Measurements from ENCODE around the gene MICU1. TPM values are rescaled to one million over a fixed set of nuclear protein-coding genes. Genes with fewer than 3 reads are reported as not detected.

The MICU1 gene
- total RNA-seq, 1 experiment from 2014 or later: 46.9 TPM

DNA sequence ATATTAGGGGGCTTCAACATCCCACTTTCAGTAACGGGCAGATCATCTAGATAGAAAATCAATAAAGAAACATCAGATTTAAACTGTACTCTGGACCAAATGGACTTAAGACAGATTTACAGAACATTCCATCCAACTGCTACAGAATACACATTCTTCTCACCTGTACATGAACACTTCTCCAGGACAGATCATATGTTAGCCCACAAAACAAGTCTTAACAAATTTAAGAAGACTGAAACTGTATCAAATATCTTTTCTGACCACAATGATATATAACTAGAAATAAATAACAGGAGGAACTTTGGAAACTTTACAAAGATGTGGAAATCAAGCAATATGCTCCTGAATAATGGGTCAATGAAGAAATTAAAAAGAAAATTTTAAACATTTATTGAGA is 86.7 kb downstream of the MICU1 start:
- in situ Hi-C loops (cut with HindIII; ENCODE audit: low pct_unique_long_range_greater_than_20kb, low sequenced_read_pairs): no loop called here
- intact Hi-C loops (cut with micrococcal nuclease; ENCODE audit: unreplicated experiment): no loop called here
- DNase-seq (ENCODE audit: low read depth, low spot score): no peak
- POLR2A ChIA-PET: no interaction called here
- no TSS peak for BruUV-seq (replicated peaks)
- CTCF ChIA-PET: no interaction called here
- Histone ChIP-seq H3K27ac (ENCODE audit: low read length) (no peak overlapping the region), H3K4me1 (ENCODE audit: control insufficient read depth, insufficient read depth, low read length) (no peaks in the 10 kb centered on the region), H3K36me3 (ENCODE audit: control insufficient read depth, insufficient read depth, low read length) (no peaks in the 10 kb centered on the region), H3K4me3 (ENCODE audit: low read depth in 2 of 2, low read length in 2 of 2) (no peak overlapping the region), H3K9me3 (ENCODE audit: control insufficient read depth, insufficient read depth, low read depth, low read length) (no peaks in the 10 kb centered on the region; the same call in 1 of the 2 replicates), H3K27me3 (ENCODE audit: control insufficient read depth, insufficient read depth, low read length) (no peaks in the 10 kb centered on the region)
- ATAC-seq: no peak
- TF ChIP-seq, protein P1, sequence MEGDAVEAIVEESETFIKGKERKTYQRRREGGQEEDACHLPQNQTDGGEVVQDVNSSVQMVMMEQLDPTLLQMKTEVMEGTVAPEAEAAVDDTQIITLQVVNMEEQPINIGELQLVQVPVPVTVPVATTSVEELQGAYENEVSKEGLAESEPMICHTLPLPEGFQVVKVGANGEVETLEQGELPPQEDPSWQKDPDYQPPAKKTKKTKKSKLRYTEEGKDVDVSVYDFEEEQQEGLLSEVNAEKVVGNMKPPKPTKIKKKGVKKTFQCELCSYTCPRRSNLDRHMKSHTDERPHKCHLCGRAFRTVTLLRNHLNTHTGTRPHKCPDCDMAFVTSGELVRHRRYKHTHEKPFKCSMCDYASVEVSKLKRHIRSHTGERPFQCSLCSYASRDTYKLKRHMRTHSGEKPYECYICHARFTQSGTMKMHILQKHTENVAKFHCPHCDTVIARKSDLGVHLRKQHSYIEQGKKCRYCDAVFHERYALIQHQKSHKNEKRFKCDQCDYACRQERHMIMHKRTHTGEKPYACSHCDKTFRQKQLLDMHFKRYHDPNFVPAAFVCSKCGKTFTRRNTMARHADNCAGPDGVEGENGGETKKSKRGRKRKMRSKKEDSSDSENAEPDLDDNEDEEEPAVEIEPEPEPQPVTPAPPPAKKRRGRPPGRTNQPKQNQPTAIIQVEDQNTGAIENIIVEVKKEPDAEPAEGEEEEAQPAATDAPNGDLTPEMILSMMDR (IDR thresholded peaks at IDR 0.05): no peak
- TF ChIP-seq SIN3A (IDR thresholded peaks at IDR 0.05; ENCODE audit: borderline replicate concordance, insufficient read depth, low read depth, low read length) (no peak), TCF7L2 (IDR thresholded peaks at IDR 0.05; ENCODE audit: low read depth, low read length) (no peak), POLR2AphosphoS5 (IDR thresholded peaks at IDR 0.05; ENCODE audit: low read depth, low read length) (no peak)
- TF ChIP-seq, protein P2, sequence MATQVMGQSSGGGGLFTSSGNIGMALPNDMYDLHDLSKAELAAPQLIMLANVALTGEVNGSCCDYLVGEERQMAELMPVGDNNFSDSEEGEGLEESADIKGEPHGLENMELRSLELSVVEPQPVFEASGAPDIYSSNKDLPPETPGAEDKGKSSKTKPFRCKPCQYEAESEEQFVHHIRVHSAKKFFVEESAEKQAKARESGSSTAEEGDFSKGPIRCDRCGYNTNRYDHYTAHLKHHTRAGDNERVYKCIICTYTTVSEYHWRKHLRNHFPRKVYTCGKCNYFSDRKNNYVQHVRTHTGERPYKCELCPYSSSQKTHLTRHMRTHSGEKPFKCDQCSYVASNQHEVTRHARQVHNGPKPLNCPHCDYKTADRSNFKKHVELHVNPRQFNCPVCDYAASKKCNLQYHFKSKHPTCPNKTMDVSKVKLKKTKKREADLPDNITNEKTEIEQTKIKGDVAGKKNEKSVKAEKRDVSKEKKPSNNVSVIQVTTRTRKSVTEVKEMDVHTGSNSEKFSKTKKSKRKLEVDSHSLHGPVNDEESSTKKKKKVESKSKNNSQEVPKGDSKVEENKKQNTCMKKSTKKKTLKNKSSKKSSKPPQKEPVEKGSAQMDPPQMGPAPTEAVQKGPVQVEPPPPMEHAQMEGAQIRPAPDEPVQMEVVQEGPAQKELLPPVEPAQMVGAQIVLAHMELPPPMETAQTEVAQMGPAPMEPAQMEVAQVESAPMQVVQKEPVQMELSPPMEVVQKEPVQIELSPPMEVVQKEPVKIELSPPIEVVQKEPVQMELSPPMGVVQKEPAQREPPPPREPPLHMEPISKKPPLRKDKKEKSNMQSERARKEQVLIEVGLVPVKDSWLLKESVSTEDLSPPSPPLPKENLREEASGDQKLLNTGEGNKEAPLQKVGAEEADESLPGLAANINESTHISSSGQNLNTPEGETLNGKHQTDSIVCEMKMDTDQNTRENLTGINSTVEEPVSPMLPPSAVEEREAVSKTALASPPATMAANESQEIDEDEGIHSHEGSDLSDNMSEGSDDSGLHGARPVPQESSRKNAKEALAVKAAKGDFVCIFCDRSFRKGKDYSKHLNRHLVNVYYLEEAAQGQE (IDR thresholded peaks at IDR 0.05; ENCODE audit: insufficient read depth in 1 of 2, low read depth in 2 of 2, low read length in 1 of 2): no peak

DNA sequence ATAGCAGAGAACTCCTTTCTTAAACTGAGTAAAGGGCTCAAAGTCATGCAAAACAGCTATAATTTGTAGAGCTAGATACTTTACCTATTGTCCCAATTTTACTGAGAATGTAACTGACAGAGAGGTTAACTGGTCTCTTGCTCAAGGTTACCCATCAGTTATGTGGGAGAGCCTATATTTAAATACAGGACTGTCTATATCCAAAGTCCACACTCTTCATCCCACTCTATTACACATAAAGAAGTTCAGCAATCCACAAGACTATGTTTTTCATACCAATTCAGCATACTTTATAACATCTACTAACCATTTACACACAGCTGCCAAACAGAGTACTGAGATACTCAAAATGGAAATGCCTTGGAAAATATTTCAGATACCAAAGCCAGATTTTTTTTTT is 100.2 kb downstream of the MICU1 start:
- ATAC-seq (peak; percentile 42; the same call in 1 of the 2 replicates), DNase-seq (ENCODE audit: low read depth, low spot score) (no peak)
- Histone ChIP-seq H3K36me3 (ENCODE audit: control insufficient read depth, insufficient read depth, low read length) (no peaks in the 10 kb centered on the region), H3K27me3 (ENCODE audit: control insufficient read depth, insufficient read depth, low read length) (no peaks in the 10 kb centered on the region), H3K4me1 (ENCODE audit: control insufficient read depth, insufficient read depth, low read length) (0 out of 2 replicates have a peak, but pooled peaks cover 4% of the 10 kb centered on the region), H3K9me3 (ENCODE audit: control insufficient read depth, insufficient read depth, low read depth, low read length) (no peaks in the 10 kb centered on the region), H3K4me3 (ENCODE audit: low read depth in 2 of 2, low read length in 2 of 2) (no peak overlapping the region), H3K27ac (ENCODE audit: low read length) (no peak overlapping the region)
- in situ Hi-C loops (cut with HindIII; ENCODE audit: low pct_unique_long_range_greater_than_20kb, low sequenced_read_pairs): no loop called here
- intact Hi-C loops (cut with micrococcal nuclease; ENCODE audit: unreplicated experiment): no loop called here
- CTCF ChIA-PET: no interaction called here
- TF ChIP-seq TCF7L2 (IDR thresholded peaks at IDR 0.05; ENCODE audit: low read depth, low read length): no peak
- TF ChIP-seq, protein P1 (IDR thresholded peaks at IDR 0.05): no peak
- POLR2A ChIA-PET: interaction anchor here (0.6 kb wide), 1 partner anchor 75 kb away, joined by 14 read pairs; no protein-coding TSS in a partner anchor
- BruUV-seq (replicated peaks): no TSS peak
